GF-D8 (cell line): ENCODE measurements around the gene BLOC1S5.
"Not testable (repeated sequence)": the region's sequence is repeated elsewhere in the genome, so short reads cannot be mapped to it uniquely, and the experiment has no call there.

Experiments
- DNase-seq: peaks from one replicate; lab custom pipeline; 2025; lab: John Stamatoyannopoulos, UW

The BLOC1S5 gene

DNA sequence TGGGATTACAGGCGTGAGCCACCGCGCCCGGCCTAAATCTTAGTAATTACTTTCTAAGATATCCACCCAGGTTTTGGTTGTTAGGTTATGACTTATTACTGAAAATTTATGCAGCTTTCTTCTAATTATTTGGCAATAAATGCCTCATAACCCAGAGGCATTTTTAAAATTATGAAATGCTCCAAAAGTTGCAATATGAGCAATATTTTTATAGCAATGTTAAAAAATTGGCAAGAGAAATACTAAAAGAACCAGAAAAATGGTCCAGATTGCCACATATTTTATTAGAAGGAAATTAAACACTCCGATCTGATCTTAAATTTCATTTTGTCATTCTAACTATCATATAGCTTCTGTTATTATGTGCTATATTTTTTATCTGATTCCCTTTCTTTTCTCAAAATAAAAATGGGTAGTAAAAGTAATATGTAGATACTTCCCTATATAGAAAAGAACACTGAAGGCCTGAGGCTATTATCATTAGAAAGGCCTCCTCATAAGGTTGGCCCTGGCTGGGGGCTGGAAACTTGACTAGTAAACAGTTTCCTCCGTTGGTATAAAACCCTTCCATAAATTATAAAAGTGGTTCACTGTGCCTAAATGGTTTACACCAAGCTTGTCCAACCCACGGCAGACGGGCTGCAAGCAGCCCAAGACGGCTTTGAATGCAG lies 22.1 kb downstream of the BLOC1S5 start:
- no peak for DNase-seq

DNA sequence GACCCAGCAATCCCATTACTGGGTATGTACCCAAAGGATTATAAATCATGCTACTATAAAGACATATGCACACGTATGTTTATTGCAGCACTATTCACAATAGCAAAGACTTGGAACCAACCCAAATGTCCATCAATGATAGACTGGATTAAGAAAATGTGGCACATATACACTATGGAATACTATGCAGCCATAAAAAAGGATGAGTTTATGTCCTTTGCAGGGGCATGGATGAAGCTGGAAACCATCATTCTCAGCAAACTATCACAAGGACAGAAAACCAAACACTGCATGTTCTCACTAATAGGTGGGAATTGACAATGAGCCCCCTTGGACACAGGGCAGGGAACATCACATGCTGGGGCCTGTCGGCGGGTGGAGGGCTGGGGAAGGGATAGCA lies 30.1 kb downstream of the BLOC1S5 start:
- not testable (repeated sequence) for DNase-seq

DNA sequence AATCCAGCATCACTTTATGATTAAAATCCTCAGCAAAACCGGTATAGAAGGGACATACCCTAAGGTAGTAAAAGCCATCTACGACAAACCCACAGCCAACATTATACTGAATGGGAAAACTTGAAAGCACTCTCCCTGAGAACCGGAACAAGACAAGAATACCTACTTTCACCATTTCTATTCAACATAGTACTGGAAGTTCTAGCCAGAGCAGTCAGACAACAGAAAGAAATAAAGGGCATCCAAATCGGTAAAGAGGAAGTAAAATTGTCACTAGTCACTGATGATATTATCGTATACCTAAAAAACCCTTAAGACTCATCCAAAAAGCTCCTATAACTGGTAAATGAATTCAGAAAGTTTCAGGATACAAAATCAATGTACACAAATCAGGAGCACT lies 33.3 kb downstream of the BLOC1S5 start:
- no peak for DNase-seq

DNA sequence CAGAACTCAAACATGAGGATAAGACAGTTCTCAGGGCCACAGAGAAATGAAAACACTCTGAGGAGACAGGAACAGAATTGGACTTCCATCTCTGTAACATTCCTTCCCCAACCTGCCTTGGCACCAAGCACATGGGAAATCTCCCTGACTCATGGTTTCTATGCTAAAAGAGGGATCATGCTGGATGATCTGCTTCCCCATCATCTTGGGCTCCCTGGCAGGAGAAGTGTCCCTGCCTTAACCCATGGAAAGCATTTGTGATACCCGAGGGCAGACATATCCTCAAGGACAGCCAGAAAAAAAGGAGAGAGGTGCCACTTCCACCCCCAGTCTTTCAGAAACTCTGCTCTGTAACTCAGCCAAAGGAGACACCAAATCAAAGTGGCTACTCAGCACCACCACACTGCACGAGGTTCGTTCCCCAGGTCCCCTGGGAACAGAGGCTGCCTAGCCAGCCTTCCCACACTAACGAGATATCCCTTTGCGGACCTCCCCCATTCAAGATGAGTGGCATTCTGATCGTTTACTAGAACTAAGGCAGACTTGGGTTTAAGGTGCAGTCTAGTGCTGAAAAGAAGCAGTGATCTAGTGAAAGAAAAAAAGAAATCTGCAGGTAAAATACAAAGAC lies 34.8 kb downstream of the BLOC1S5 start:
- no peak for DNase-seq

DNA sequence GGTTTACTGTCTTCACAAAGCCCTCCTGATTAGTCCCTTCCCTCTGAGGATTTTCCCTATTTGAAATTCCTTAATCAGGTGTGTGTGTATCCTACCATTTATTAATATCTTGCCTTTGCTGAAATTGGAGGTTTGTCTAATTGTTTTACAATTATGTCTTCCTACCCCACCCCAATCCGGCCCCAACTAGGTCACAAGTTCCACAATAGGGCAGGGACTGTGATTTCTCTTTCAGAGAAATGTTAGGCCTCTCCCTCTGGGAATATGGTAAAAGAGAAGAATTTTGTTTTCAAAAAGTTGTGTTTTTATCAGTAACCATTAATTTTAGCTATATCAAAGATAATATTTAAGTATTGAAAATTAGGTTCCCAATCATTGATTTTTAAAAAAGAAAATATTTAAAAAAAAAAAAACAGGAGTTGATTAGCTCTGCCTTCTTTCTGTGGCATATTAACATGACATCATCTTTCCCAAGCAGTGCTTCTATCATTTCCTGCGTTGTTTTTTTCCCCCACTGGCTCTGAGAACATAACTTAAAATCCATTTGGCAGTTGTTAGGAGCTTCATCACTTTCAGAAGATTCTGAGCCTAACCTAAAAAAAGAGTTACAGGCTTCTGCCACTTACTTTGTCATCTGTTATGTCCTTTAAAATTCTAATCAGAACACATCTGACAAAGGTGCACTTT lies 36.1 kb downstream of the BLOC1S5 start:
- DNase-seq = no peak

DNA sequence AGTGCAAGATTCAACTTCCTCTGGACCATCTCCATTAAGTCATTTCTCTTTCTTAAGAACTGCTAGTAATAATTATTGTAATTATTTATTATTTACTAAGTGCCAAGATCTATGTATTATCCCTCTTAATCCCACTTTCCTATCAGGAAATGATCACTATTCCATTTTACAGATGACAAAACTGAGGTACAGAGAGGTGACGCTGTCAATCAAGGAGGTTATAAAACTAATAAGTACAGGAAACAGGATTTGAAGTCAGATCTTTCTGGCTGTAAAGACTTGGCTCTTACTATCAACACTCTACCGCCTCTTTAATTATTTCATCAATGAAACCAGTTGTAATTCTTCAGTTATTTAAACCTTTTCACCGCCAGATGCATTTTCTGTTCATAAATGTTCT lies 37.4 kb downstream of the BLOC1S5 start:
- no peak for DNase-seq

DNA sequence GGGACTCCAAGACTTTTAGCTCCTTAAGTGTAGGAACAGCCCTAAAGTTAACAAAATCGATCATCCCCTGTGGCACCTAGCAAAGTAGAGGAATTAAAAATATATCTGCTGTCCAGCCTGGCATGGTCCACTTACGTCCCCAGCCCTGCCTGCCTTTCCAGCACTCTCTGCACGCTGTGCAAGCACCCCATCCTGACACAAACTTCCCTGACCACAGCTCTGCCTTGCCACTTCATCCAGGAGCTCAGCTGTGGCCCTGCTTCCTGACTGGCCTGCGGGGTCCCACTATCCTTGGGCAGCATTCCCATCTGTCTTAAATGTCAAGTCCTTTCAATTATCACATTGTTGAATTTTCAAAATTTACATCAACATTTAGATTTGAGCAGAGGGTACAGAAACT lies 39.0 kb downstream of the BLOC1S5 start:
- DNase-seq = no peak

DNA sequence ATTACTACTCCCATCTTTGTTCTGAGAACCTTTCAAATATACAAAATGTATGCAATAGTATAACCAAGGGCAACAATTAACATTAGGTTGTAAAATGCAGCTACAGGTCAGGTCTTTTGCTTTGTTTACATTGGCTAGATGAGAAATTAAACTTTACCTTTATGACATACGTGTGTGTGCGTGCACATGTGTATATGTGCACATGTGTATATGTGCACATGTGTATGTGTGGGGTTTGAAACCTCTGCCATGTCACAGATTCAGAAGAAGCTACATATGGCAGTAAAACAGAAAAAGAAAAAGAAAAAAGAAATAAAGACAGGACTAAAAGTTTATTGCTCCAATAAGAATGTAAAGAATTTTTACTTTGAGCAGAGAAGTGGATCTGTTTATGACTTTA lies 40.6 kb downstream of the BLOC1S5 start:
- DNase-seq = no peak

DNA sequence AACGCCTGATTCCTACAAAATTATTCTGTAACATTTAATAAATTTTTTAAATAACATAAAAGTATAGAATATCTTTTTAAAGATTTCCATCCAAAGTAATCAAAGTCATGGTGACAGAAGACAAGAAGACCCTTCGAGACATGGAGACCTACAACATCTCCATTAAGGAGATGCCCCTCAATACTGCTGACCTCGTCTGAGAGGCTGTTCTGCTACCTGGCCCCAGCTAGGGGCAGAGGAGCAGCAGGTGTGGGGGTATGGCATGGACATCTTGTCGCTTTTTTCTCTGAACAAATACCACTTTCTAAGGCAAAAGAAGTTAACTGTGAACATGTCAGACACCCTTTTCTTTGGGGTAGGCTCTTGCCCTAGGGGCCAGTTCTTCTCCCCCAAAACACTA lies 44.1 kb downstream of the BLOC1S5 start:
- DNase-seq = no peak

DNA sequence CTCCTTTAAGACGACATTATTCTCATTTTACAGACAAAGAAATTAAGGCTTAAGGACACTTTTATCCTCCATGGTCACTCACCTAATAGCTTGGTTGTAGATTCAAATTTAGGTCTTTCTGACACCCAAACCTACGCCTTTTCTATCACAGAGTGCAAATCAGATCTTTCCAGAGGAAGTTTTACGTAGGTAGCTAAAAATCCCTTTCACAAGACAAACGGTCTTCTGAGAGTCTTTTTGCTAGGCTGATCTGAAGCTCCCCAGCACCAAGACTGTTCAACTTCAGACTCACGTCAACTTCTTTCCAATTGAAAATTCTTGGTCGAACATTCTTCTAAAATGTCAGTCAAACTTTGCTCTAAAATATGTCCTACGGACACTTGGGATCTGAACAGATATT lies 46.5 kb downstream of the BLOC1S5 start:
- DNase-seq = no peak

DNA sequence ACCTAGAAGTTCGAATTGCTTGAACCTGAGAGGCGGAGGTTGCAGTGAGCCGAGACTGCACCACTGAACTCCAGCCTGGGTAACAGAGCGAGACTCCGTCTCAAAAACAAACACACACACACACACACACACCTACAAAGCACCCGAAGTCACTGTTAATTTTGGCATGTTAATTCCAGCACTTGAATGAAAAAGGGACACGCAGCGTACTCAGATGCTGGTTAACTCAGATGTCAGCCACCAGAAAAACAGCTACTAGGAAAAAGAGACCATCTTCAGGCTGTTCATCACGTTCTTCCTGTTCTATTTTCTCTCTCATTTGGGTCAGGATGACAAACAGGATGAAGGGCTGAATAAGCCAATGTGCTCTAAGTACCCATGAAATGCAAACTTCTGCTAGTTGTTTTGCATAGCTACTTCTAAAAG lies 46.9 kb downstream of the BLOC1S5 start:
- no peak for DNase-seq

DNA sequence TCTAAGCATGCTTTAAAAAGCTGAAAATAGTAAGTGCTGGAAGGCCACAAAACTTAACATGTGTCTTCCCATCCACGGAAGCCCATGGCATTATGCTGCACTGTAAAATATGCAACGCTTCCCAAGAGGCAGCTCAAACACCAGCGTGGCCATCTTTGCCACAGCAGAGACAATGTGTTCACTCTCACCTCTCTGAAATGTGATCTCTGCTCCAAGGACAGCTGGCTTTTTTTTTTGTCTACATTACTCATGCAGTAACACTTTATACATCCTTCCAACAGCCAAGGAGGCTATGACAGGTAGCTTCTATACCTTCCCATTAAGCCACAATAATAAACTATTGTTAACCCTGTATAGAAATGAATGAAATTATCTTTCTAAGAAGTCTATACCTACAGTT lies 49.2 kb downstream of the BLOC1S5 start:
- DNase-seq = no peak

DNA sequence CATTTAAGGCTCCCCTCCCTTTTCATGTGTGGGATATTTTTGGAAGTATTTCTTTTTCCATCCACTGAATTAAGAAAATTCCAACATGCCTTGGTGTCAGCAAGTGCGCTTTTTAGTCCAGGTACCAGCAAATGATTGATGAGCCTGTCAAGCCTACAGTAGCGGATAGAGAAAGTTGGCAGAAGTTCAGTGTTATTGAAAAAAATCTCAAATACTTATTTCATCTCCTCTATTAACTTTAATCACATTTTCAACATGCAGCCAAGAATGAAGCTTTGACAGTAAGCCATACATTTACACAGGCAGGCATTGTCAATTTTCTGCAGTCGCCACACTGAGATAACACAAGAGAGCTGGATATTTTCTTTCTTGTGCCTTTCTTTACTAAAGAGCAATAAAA lies 50.4 kb downstream of the BLOC1S5 start:
- no peak for DNase-seq

DNA sequence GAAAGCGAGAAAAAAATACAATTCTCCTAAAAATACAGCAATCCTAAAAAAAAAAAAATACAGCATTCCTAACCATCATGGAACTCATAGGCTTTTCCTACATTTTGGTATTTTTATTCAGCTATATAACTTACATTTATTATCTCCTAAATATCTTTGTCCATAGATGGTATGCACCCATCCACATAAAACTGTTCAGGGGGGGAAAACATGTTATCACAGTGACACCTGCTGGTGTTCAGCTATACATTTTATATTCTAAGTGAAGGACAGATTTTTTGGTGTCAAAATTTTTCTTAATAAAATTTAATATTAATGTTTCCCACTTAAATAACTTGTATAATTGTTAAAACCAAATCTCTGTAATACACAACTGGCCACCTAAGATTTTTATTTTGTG lies 58.0 kb downstream of the BLOC1S5 start:
- no peak for DNase-seq

DNA sequence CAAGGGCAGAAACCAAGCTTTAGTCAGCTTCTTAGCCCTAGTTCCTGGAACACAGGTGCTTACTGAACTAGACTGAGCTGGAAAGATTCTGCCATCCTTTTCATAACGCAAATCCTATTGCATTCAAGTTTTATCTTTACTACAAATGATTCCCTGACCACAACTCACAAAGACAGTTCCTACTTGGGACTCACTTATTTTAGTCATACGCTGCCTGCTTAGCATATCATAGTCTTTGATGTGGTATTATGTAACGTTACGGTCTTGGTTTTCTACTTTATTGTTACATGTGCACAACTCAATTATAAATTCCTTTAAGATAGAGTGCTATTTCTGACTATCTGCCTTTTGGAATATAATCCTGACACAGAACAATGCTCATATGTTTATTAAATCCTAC lies 59.1 kb downstream of the BLOC1S5 start:
- no peak for DNase-seq

DNA sequence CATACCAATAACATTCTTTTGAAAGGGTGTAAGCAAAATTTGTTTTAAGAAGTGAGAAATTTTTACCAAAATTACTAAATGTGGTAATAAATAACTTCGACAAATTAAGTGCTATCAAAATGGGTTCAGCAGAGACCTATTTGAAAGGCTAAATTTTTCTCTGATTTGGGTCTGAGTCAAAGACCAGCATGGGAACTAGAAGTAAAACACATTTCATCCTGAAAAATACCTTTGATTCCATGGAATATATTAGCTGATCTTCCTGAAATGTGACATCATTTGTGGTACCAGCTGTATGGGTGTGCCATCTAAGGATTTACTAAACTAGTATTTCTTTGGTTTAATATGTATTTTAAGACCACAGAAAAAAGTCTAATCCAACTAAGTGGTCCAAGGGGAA lies 63.6 kb downstream of the BLOC1S5 start:
- DNase-seq = no peak

DNA sequence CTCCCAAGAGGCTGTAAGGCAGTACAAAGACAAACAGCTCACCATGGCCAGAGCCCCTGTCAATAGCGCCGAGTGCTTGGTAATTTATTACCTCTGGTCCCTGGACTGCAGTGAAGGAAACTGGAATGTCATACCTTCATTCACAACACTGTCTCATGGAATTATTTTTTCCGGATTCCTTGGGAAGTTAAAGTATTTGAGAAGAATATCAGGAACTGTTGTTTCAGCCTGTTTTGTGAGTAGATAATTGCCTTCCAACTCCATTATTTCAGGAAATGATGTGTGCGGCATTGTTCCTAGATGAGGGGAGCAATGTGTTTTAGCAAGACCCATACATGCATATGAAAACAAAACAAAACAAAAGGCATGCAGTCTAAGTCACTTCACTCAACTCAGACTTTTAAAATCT lies 64.0 kb downstream of the BLOC1S5 start:
- no peak for DNase-seq

DNA sequence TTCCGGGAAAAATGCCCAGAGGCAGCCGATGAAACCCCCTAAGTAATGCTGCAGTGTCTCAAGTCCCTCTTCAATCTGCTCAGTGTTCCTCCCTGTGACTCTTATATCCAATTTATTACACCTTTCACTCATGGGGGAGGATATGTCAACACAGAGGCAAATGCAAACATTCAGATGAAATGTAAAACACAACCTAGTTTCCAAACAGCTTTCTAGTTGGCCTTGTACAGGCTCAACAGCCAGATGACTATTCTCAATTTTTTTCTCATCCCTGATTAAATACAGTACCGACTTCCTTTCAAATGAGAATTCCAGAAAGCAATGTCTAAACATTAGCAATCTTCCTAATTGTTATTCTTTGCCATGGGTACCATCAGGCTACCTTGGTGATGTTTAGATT lies 65.0 kb downstream of the BLOC1S5 start:
- no peak for DNase-seq

DNA sequence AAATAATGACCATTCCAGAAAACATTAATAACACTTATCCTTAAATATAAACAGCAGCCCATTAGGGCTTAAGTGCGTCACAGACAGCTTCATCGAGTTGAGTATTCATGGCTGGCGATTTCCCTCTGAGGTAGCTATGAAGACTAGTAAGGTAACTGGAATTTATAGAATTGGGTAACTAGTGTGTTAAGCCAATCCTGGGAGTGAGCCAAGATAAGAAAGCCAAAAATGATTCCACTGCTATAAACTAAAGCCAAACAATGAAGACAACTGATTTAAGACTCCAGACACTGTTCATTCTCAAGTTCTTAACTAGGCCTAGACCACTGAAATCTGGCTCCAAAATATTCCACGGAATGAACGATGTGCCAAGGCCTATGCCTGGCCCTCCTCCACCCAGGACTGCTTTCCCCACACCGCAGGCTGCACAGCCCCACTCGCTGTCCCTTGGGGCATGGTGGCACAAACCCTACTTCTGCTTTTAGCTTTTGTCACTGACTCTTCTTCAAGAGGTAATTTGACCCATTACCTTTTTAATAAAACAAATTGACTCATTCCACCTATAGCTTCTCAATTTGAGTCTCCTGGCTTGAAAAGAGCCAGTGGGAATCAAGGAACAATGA lies 66.0 kb downstream of the BLOC1S5 start:
- DNase-seq = no peak

DNA sequence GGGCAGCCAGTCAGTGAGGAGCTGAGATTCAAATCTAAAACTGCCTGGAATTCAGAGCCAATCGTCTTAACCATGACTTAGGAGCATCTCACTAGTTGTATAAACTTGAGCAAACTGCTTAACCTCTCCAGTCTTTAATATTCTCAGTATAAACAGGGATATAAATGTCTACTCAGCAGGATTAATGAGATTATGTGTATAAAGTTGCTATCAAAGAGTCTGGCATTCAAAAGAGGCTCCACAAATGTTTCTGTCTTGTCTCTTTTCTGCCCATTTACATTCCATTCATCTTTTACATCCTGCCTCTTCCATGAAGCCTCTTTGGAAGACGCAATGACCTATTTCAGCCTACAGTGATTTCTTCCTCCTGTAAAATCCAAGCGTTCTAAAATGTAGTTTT lies 66.9 kb downstream of the BLOC1S5 start:
- no peak for DNase-seq

DNA sequence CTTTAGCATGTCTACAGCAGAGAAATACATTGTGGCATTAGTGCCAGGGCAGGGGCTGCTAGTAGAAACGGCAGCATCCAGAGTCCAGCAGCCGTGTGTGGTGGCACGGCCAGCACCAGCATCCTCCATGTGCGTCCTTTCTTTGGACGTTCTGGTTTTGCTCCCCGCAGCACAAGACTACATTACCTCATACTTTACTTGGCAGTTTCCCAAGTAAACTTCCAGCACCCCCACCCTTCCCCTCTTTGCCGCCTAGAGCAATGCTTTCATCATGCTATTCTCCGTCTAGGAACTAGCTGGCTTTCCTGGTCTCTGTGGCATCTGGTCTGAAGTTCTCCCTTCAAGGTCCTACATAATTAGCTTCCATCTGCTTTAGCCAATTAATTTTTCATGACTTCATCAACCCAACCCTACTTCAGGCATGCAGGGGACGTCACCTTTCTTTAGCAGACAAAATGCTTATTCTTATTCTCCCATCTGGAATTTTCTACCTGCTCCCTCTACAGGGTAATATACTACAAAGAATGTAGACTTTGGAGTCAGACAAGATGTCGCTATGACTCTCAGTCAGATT lies 67.6 kb downstream of the BLOC1S5 start:
- DNase-seq = no peak

DNA sequence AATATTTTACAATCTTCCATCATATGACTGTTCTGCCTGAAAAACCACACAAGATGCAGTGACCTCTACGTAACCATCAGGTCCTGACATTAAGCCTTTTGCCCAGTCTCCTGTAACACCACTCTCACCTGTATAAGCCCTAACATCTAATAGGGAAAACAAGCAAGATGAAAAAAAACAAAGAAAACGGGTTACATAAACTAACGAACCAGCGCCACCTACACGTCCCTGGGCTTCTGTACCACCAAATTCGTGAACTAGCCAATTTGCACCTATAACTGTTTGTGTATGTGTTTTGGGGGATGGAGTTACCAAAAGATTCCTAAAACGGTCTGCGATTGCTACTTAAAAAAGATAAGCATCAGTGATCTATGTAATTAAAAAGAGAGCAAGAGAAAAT lies 70.2 kb downstream of the BLOC1S5 start:
- DNase-seq = no peak

DNA sequence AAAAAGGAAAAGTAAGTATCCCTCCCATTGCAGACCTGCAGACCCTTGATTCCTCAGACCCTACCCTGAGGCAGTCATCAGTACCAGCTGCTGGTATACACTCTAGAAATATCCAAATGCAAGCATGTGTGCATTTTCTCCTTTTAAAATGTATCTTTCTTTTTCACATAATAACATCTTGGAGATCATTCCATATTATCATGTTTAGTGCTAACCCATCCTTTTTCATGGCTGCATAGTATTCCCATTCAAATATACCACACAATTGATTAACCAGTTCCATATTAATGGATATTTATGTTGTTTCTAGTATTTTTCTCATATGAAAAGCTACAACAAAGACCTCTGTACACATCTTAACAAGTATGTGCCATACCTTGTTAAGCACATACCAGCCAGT lies 70.8 kb downstream of the BLOC1S5 start:
- DNase-seq = no peak
